NCI-H446 (cell line): ENCODE results near the gene PCDHA1.

ENCODE experiments used
- DNase-seq, 2 experiments: peaks; one replicate each; lab custom pipeline; 2025; lab: John Stamatoyannopoulos, UW

Gene PCDHA1

GRCh38 chr5:141042555-141042954 lies 256.6 kb downstream of the PCDHA1 start:
- no peak for DNase-seq

GRCh38 chr5:141050622-141051520 lies 264.9 kb downstream of the PCDHA1 start, which contains the start of gene PCDHB1:
Gene PCDHB1 (plus strand): TSS chr5:141051374. CDS start chr5:141051471, 97 bp downstream.
- no peak for DNase-seq

GRCh38 chr5:141051521-141051866 lies 265.6 kb downstream of the PCDHA1 start:
- no peak for DNase-seq
